GM19395 (cell line): ENCODE data around the gene NUP133.
A peak's percentile ranks its signal among the peaks of the same experiment; 100 is the strongest.
"Not testable (repeated sequence)": the region's sequence is repeated elsewhere in the genome, so short reads cannot be mapped to it uniquely, and the experiment has no call there.

Experiments used
- ATAC-seq: cut with Tn5 transposase; IDR thresholded peaks from one replicate; pipeline ENCODE4 v1.9.1; 2021; ENCODE audit warnings: mild to moderate bottlenecking, moderate library complexity; ENCODE audit not compliant: unreplicated experiment

NUP133 gene

GRCh38 chr1:229509576-229509975 is 1.4 kb upstream of the NUP133 start:
- no peak for ATAC-seq

GRCh38 chr1:229508823-229509337 is 739 bp upstream of the NUP133 start:
- no peak for ATAC-seq

- peak; percentile 2 for ATAC-seq
Observed at GRCh38 chr1:229507502-229507901, 639 bp downstream of the NUP133 start.

DNA sequence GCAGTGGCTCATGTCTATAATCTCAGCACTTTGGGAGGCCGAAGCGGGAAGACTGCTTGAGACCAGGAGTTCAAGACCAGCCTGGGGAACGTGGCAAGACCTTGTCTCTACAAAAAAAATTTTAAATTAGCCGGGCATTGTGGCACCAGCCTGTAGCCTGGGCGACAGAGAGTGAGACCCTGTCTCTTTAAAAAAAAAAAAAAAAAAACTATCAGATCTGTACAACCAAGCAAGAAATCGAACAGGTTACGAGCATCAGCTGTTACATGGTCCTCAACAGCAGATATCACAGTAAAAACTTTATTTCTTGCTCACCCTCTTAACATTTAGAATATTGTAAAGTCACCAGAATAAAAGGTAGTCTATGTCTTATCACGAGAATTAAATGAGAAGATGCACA is 1.5 kb downstream of the NUP133 start:
- no peak for ATAC-seq

DNA sequence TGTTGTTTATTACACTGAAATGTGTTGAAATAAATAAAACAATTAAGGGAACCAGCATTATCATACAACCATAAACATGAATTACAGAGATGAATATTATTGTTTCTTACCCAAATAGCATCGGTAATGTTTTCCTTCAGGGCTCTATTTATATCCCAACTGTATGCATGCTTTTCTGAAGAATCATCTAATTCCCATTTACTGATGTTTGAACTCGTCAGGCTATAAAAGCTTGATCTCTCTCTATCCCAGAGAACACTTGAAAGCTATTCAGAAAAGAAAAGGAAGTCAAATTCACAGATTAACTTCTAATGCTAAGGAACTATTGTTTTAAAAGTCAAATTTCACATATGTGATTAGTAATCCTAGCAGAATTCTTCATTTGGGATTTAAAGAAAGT is 12.4 kb downstream of the NUP133 start:
- ATAC-seq: no peak

- ATAC-seq: no peak
Observed at GRCh38 chr1:229487181-229487580, 21.0 kb downstream of the NUP133 start.

GRCh38 chr1:229485318-229485717 is 22.8 kb downstream of the NUP133 start:
- no peak for ATAC-seq

DNA sequence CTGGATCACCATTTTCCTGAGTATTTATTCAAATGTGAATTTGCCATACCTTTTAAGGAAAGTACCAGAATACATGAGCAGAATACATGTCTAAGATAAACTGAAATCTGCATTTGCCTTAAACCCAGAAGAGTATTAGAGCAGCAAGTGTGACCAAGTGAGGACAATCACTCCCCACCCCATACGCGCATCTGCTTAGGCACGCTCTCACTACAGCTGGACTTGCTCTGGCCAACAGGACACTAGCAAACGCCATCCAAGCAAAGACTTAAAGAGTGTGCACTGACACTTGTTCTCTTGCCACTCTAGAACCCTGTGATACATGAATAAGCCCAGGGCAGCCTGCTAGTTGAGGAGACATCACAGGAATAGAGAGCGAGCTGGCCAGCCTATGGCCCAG is 25.6 kb downstream of the NUP133 start:
- ATAC-seq: no peak

- ATAC-seq: no peak
Observed at GRCh38 chr1:229480495-229480894, 27.6 kb downstream of the NUP133 start.

- peak; percentile 78 for ATAC-seq
Observed at GRCh38 chr1:229479660-229480399, 28.3 kb downstream of the NUP133 start.

DNA sequence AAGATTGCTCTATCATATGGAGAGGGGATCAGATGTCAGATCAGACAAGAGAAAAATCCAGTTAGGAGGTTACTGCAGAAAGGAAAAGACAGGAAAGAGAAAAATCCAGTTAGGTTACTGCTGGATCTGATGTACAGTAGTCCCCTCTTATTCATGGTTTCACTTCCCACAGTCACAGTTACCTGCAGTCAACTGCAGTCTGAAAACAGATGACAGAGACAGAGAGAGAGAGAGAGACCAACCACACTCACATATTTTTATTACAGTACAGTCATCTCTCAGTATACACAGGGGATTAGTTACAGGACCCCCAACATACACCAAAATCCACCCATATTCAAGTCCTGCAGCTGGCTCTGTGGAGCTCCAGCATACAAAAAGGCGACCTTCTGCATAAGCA is 29.3 kb downstream of the NUP133 start:
- ATAC-seq: peak; percentile 74

GRCh38 chr1:229475859-229476258 is 32.3 kb downstream of the NUP133 start:
- ATAC-seq: not testable (repeated sequence)

DNA sequence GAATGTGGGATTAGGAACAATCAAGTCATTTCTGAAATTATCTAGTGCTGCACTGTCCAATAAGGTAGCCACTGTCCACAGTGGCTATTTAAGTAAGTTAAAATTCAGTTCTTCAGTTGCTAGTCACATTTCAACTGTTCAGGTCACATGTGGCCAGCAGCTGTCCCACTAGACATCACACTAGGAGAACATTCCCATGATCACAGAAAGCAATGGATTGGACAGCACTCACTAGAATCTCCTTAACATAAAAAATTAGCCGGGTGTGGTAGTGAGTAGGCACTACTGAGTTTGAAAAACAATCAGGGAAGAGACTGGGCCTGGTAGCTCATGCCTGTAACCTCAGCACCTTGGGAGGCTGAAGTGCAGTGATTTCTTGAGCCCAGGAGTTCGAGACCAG is 33.6 kb downstream of the NUP133 start:
- no peak for ATAC-seq

GRCh38 chr1:229471175-229471574 is 37.0 kb downstream of the NUP133 start:
- no peak for ATAC-seq

DNA sequence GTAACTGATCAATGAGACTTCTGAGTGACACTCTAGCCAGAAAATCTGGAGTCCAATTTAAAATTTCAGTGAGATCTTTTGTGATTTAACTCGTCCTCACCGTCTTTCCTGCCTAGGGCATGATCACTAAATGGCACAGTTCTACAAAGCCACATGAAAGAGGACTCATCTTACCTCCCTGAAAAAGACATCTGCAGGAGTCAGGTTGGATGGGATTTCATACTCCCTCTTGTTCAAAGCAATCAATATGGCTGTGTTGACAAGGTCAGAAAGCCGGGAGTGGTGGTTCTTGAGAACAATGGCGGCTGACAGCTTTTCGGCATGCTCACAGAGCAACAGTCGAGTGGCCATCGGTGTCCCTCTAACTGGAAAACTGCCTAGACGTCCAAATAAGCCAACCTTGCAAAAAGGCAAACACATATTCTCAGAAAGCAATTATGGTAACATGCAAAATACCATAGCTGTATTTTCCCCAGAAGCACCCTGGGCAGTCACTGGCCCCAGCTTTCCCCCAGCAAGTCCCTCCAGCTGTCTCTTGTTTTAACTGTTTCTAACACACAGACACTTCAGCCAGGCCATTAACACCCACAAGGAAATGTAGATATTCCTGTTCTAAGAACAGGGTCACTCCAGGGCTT is 37.6 kb downstream of the NUP133 start:
- no peak for ATAC-seq

DNA sequence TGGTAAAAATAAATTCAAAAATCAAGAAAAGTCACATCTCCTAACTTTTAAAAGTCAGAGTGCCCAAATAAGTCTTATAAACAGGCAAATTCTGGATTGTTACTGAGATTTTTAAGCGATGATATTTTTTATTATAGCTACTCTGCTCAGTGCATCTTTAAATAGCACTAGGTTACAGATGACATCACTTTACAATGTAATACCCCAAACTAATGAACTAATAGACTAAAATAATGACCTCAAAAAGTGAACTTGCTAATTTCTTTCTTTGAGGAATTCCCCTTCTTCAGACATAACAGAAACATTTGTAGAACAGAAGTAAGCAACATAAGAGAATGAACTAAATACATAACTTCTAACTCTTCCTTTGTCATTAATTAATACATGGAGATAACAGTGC is 41.3 kb downstream of the NUP133 start:
- no peak for ATAC-seq

DNA sequence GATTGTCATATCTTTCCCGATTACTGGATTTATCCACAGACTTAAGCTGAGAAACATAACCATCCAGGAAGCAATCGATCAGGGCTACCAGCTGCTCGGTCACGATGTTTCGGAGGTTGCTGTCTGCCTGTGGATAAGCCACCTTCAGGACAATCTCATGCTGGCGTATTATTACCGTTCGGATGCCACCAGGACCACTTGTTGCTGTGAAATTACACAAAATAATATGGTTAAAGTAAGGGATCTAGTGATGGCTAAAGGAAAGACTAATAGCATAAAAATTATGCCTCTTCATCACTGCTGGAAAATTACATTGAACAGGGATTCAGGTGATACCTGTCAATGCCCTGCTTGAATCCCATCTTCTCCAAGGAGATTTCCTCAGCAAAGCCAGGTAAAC is 43.5 kb downstream of the NUP133 start:
- no peak for ATAC-seq

DNA sequence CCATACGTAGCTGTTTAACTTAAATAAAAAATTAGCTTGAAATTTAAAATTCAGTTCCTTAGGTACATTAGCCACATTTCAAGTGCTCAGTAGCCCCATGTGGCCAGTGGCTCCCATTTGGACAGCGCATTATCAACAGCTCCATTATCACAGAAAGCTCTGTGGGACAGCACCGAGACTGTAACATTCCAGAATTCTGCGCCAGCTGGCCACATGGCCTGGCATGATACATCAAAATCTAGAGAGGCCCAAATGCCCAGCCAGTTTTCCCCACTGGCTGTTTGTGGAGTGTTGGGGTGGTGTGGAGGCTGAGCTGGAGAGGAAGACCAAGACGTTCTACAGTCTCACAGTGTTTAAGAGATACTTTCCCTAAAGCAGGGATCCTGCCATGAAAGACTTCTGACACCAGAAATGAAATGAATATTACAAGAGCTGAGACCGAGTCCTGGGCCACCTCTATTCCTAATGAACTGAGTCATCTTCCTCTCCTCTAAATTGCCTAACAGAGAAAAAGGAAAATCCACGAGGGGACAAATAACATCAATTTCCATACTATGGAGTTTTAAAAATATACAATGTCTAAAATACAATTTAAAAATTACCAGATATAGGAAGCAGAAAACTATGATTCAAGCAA is 47.0 kb downstream of the NUP133 start:
- ATAC-seq: no peak

DNA sequence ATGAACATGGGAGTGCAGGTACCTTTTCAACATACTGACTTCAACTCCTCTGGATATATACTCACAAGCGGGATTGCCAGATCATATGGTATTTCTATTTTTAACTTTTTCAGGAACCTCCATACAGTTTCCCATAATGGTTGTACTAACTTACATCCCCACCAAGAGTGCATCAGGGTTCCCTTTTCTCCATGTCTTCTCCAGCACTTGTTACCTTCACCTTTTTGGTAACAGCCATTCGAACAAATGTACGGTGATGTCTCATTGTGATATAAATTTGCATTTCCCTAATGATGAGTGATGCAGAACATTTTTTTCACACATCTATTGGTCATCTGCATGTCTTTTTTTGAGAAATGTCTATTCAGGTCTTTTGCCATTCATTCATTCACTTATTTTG is 48.3 kb downstream of the NUP133 start:
- ATAC-seq: no peak

DNA sequence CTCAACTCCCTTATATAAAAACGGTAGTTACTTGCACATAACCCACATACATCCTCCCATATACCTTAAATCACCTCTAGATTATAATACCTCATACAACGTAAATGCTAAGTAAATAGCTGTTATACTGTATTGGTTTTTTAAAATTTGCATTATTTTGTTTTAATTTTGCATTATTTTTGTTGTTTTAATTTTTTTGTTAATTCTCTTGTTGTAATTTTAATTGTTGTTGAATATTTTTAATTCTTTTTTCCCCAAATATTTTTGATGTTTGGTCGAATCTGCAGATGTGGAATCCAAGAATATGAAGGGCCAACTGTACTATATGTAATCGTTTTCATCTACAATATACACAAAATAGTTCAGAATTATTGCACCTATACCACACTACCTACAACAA is 50.7 kb downstream of the NUP133 start:
- ATAC-seq: no peak

- no peak for ATAC-seq
Observed at GRCh38 chr1:229456016-229456415, 52.1 kb downstream of the NUP133 start.

- no peak for ATAC-seq
Observed at GRCh38 chr1:229454056-229454455, 54.1 kb downstream of the NUP133 start.
